ENCODE results near the gene NEK3. TPM values are rescaled to one million over a fixed set of nuclear protein-coding genes. Genes with fewer than 3 reads are reported as not detected.
"Not testable (repeated sequence)": the region's sequence is repeated elsewhere in the genome, so short reads cannot be mapped to it uniquely, and the experiment has no call there.

NEK3 gene
- total and polyA plus RNA-seq, 8 donors, result 2.3 to 171 (median 19.6) TPM

DNA sequence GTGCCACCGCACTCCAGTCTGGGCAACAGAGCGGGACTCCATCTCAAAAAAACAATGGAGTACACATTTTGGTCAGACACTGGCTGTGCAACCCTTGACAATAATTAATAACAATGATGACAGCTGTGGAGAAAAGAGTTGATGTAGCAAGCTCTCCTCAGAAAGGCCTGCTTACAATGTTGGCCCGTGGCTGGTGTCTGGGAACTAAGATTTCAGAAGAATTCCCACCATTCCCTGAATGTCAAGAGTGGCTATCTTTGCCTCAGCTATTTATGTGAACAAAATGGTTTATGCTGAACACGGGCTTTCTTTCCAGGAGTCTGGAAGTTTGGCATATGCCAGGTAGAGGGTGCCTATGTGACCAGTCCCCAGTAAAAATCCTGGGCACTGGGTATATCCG is 56.0 kb downstream of the NEK3 start:
- Histone ChIP-seq H3K4me3 (no peak overlapping the region), H3K4me1 (no peaks in the 10 kb centered on the region), H3K9me3 (no peaks in the 10 kb centered on the region), H3K27me3 (no peaks in the 10 kb centered on the region), H3K36me3 (no peaks in the 10 kb centered on the region), H3K27ac (no peak overlapping the region)
- TF ChIP-seq POLR2AphosphoS5 (IDR thresholded peaks at IDR 0.05) (no peak), EP300 (IDR thresholded peaks at IDR 0.05) (no peak), POLR2A (IDR thresholded peaks at IDR 0.05) (no peak)
- TF ChIP-seq, protein P1, sequence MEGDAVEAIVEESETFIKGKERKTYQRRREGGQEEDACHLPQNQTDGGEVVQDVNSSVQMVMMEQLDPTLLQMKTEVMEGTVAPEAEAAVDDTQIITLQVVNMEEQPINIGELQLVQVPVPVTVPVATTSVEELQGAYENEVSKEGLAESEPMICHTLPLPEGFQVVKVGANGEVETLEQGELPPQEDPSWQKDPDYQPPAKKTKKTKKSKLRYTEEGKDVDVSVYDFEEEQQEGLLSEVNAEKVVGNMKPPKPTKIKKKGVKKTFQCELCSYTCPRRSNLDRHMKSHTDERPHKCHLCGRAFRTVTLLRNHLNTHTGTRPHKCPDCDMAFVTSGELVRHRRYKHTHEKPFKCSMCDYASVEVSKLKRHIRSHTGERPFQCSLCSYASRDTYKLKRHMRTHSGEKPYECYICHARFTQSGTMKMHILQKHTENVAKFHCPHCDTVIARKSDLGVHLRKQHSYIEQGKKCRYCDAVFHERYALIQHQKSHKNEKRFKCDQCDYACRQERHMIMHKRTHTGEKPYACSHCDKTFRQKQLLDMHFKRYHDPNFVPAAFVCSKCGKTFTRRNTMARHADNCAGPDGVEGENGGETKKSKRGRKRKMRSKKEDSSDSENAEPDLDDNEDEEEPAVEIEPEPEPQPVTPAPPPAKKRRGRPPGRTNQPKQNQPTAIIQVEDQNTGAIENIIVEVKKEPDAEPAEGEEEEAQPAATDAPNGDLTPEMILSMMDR (IDR thresholded peaks at IDR 0.05), result no peak
- intact Hi-C loops (cut with DNase I; ENCODE audit: low total_unique reads), result no loop called here
- DNase-seq, result no peak
- 82 to 93% (median 90%) methylated on average over 5 of the region's 5 CpGs for WGBS, 5 donors

DNA sequence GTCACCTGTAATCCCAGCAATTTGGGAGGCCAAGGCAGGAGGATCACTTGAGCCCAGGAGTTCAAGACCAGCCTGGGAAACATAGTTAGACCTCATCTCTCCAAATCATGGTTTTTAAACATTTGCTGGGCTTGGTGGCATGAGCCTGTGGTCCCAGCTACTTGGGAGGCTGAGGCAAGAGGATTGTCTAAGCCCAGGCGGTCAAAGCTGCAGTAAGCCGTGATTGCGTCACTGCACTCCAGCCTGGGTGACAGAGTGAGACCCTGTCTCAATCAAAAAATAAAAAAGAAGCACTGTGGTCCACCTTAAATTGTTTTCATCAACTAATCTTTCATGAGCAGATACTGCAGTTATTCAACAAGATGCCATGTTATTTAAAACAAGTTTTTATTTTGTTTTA is 57.0 kb downstream of the NEK3 start:
- WGBS, 5 donors, result 89 to 98% (median 96%) methylated on average over 3 of the region's 3 CpGs
- H3K4me1 ChIP-seq; H3K9me3 ChIP-seq; DNase-seq; H3K27ac ChIP-seq; intact Hi-C loops (cut with DNase I; ENCODE audit: low total_unique reads); H3K4me3 ChIP-seq; H3K36me3 ChIP-seq; H3K27me3 ChIP-seq: not testable (repeated sequence)

DNA sequence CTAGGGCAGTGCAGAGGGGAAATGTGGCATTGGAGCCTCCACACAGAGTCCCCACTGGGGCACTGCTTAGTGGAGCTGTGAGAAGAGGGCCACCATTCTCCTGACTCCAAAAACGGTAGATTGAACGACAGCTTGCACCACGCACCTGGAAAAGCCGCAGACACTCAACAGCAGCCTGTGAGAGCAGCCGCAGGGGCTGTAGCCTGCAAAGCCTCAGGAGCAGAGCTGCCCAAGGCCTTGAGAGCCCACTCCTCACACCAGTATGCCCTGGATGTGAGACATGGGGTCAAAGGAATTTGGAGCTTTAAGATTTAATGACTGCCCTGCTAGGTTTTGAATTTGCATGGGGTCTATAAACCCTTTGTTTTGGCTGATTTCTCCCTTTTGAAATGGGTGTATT is 62.2 kb downstream of the NEK3 start:
- no peaks in the 10 kb centered on the region for H3K4me1 ChIP-seq
- no peaks in the 10 kb centered on the region for H3K27me3 ChIP-seq
- TF ChIP-seq POLR2A (IDR thresholded peaks at IDR 0.05), result no peak
- TF ChIP-seq POLR2AphosphoS5 (IDR thresholded peaks at IDR 0.05), result no peak
- intact Hi-C loops (cut with DNase I; ENCODE audit: low total_unique reads), result no loop called here
- no peaks in the 10 kb centered on the region for H3K36me3 ChIP-seq
- DNase-seq, result no peak
- WGBS, 5 donors, result 91 to 98% (median 96%) methylated on average over 5 of the region's 5 CpGs
- no peaks in the 10 kb centered on the region for H3K9me3 ChIP-seq
- H3K27ac ChIP-seq, result no peak overlapping the region
- no peak overlapping the region for H3K4me3 ChIP-seq

DNA sequence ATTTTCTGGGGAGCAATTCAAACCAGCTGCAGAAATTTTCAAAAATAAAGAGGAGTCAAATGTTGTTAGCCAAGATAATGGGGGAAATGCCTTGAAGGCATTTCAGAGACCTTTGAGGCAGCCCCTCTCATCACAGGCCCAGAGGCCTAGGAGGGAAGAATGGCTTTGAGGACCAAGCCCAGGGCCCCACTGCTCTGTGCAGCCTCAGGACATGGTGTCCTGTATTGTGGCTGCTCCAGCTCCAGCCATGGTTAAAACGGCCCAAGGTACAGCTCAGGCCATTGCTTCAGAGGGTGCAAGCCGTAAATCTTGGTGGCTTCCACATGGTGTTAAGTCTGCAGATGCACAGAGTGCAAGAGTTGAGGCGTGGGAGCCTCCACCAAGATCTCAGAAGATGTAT is 62.6 kb downstream of the NEK3 start:
- Histone ChIP-seq H3K27ac (no peak overlapping the region), H3K4me1 (no peaks in the 10 kb centered on the region), H3K9me3 (no peaks in the 10 kb centered on the region), H3K27me3 (no peaks in the 10 kb centered on the region), H3K36me3 (no peaks in the 10 kb centered on the region), H3K4me3 (no peak overlapping the region)
- intact Hi-C loops (cut with DNase I; ENCODE audit: low total_unique reads), result no loop called here
- WGBS, 5 donors, result 83 to 89% (median 89%) methylated on average over 3 of the region's 3 CpGs
- TF ChIP-seq, protein P1 (IDR thresholded peaks at IDR 0.05), result no peak
- TF ChIP-seq EP300 (IDR thresholded peaks at IDR 0.05) (no peak), POLR2AphosphoS5 (IDR thresholded peaks at IDR 0.05) (no peak), POLR2A (IDR thresholded peaks at IDR 0.05) (no peak)
- DNase-seq, result no peak

DNA sequence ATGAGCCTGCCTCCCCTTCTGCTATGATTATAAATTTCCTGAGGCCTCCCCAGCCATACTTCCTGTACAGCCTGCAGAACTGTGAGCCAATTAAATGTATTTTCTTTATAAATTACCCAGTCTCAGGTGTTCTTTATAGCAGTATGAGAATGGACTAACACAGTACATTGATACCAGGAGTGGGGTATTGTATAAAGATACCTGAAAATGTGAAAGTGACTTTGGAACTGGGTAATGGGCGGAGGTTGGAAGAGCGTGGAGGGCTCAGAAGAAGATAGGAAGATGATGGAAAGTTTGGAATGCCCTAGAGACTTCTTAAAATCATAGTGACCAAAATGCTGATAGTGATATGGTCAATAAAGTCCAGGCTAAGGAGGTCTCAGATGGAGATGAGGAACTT is 63.3 kb downstream of the NEK3 start:
- no peak for DNase-seq

DNA sequence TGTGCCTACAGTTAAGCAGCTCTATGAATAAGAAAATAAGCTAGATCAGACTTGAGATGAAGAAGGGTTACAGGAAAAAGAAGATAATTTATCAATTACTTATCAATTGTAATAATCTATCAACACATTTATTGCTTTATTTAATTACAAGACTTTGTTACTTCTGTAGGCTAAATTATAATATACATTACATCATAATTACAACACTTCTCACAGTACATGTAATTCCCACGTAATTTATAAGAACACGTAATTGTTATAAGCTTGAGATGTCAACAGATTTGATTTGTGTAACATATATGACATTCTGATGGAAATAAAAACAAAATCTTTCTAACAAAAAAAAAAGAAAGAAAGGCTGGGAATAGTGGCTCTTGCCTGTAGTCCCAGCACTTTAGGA is 67.3 kb downstream of the NEK3 start:
- Histone ChIP-seq H3K36me3 (no peaks in the 10 kb centered on the region), H3K4me1 (no peaks in the 10 kb centered on the region), H3K9me3 (no peaks in the 10 kb centered on the region), H3K27ac (no peak overlapping the region), H3K4me3 (no peak overlapping the region), H3K27me3 (no peaks in the 10 kb centered on the region)
- WGBS, 5 donors, result 84 to 94% (median 91%) methylated on average over 2 of the region's 2 CpGs
- TF ChIP-seq POLR2A (IDR thresholded peaks at IDR 0.05), result no peak
- TF ChIP-seq EP300 (IDR thresholded peaks at IDR 0.05), result no peak
- TF ChIP-seq, protein P1 (IDR thresholded peaks at IDR 0.05), result no peak
- no peak for TF ChIP-seq POLR2AphosphoS5 (IDR thresholded peaks at IDR 0.05)
- intact Hi-C loops (cut with DNase I; ENCODE audit: low total_unique reads), result no loop called here
- no peak for DNase-seq

More for the DNA sequence above, 63.3 kb downstream of the NEK3 start:
- Histone ChIP-seq H3K27ac (no peak overlapping the region), H3K4me3 (no peak overlapping the region), H3K9me3 (no peaks in the 10 kb centered on the region), H3K36me3 (no peaks in the 10 kb centered on the region), H3K4me1 (no peaks in the 10 kb centered on the region), H3K27me3 (no peaks in the 10 kb centered on the region)
- intact Hi-C loops (cut with DNase I; ENCODE audit: low total_unique reads), result no loop called here
- 87 to 97% (median 94%) methylated on average over 2 of the region's 2 CpGs for WGBS, 5 donors
- no peak for TF ChIP-seq EP300 (IDR thresholded peaks at IDR 0.05)
- TF ChIP-seq POLR2AphosphoS5 (IDR thresholded peaks at IDR 0.05), result no peak

Measured in stomach (tissue), 9 donors.